Neutrophil (primary cell): ENCODE results near the gene LRRC73.
"Not testable (repeated sequence)": the region's sequence is repeated elsewhere in the genome, so short reads cannot be mapped to it uniquely, and the experiment has no call there.

Source experiments
- H3K27ac ChIP-seq: fragments of 200-600 bp; sonication (generic); 2 replicates; pipeline ENCODE4 v1.5.1; 2016; ENCODE audit warnings: mild to moderate bottlenecking, moderate library complexity
- H3K27me3 ChIP-seq: fragments of 200-600 bp; sonication (generic); 2 replicates; pipeline ENCODE4 v1.6.0; 2016; ENCODE audit warnings: mild to moderate bottlenecking
- H3K36me3 ChIP-seq: fragments of 200-600 bp; sonication (generic); 2 replicates; pipeline ENCODE4 v1.5.1; 2017
- H3K4me1 ChIP-seq, 2 experiments: fragments of 200-600 bp in 1 of 2; sonication (generic) in 1 of 2; 1 replicate in 1 of 2; 2 replicates in 1 of 2; pipeline versions ENCODE4 v1.5.1 to v1.6.1; 2013 to 2016; ENCODE audit warnings: low read depth in 1 of 2, low read length in 1 of 2, mild to moderate bottlenecking in 1 of 2, moderate library complexity in 1 of 2; ENCODE audit not compliant: control insufficient read depth in 1 of 2, insufficient read depth in 1 of 2
- H3K4me3 ChIP-seq, 2 experiments: fragments of 200-600 bp in 1 of 2; sonication (generic) in 1 of 2; 1 replicate in 1 of 2; 2 replicates in 1 of 2; pipeline ENCODE4 v1.5.1; 2013 to 2016; ENCODE audit warnings: low read depth in 1 of 2, low read length in 1 of 2, mild to moderate bottlenecking in 1 of 2, moderate library complexity in 1 of 2
- H3K9me3 ChIP-seq: fragments of 200-600 bp; sonication (generic); 2 replicates; pipeline ENCODE4 v1.5.1; 2016
- TF ChIP-seq, protein P1 (sequence below): fragments of 200-600 bp; sonication (generic); IDR thresholded peaks from 2 replicates; pipeline ENCODE4 v1.5.1; 2016; ENCODE audit warnings: antibody characterized with exemption

The LRRC73 gene

GRCh38 chr6:43471399-43471798 is 38.7 kb downstream of the LRRC73 start:
- Histone ChIP-seq H3K4me1 (no peaks in the 10 kb centered on the region), H3K27me3 (peaks cover 50% of the 10 kb centered on the region), H3K27ac (no peak overlapping the region), H3K9me3 (no peaks in the 10 kb centered on the region), H3K36me3 (no peaks in the 10 kb centered on the region), H3K4me3 (no peak overlapping the region)
- TF ChIP-seq, protein P1, sequence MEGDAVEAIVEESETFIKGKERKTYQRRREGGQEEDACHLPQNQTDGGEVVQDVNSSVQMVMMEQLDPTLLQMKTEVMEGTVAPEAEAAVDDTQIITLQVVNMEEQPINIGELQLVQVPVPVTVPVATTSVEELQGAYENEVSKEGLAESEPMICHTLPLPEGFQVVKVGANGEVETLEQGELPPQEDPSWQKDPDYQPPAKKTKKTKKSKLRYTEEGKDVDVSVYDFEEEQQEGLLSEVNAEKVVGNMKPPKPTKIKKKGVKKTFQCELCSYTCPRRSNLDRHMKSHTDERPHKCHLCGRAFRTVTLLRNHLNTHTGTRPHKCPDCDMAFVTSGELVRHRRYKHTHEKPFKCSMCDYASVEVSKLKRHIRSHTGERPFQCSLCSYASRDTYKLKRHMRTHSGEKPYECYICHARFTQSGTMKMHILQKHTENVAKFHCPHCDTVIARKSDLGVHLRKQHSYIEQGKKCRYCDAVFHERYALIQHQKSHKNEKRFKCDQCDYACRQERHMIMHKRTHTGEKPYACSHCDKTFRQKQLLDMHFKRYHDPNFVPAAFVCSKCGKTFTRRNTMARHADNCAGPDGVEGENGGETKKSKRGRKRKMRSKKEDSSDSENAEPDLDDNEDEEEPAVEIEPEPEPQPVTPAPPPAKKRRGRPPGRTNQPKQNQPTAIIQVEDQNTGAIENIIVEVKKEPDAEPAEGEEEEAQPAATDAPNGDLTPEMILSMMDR = no peak

DNA sequence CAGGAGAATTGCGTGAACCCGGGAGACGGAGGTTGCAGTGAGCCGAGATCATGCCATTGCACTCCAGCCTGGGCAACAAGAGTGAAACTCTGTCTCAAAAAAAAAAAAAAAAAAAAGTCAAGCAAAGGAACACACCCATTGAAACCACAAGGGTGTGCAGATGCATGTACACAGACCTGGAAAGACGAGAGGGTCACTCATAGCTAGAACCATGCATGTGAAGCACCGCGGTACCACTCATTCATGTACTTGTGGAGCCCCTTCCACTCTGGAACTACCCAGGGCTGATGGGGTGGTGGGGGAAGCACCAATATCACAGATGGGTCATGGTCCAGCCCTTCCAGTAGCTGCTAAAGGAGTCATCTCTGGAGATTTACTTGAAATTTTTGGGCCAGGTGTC is 40.2 kb downstream of the LRRC73 start:
- Histone ChIP-seq H3K27me3 (peaks cover 54% of the 10 kb centered on the region), H3K36me3 (no peaks in the 10 kb centered on the region), H3K4me1 (no peaks in the 10 kb centered on the region), H3K4me3 (no peak overlapping the region), H3K9me3 (no peaks in the 10 kb centered on the region), H3K27ac (no peak overlapping the region)
- TF ChIP-seq, protein P1 = no peak

GRCh38 chr6:43468748-43469681 is 41.1 kb downstream of the LRRC73 start:
- Histone ChIP-seq H3K4me3 (no peak overlapping the region), H3K9me3 (no peaks in the 10 kb centered on the region), H3K27ac (no peak overlapping the region), H3K4me1 (no peaks in the 10 kb centered on the region), H3K27me3 (peaks cover 59% of the 10 kb centered on the region), H3K36me3 (no peaks in the 10 kb centered on the region)
- TF ChIP-seq, protein P1 = no peak

DNA sequence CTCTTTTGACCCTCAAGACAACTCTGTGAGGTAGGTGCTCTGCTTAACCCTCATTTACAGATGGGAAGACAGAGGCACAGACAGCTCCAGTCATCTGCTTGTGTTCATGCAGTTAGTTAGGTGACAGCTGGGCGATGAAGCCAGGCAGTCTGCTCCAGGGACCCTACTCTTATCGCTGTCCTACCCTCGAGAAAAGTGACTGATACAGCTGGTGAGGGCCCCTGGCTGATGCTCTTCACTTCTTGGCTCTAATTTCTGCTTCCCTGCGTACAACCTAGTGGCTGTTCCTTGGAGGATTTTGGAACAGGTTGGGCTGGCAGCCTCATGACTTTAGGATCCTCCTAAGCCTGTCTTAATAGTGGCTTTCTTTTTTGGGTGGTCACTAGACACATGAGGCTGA is 41.9 kb downstream of the LRRC73 start:
- TF ChIP-seq, protein P1 = no peak
- Histone ChIP-seq H3K4me1 (no peaks in the 10 kb centered on the region), H3K27me3 (peaks cover 66% of the 10 kb centered on the region), H3K9me3 (no peaks in the 10 kb centered on the region), H3K36me3 (no peaks in the 10 kb centered on the region), H3K27ac (no peak overlapping the region), H3K4me3 (no peak overlapping the region)

- Histone ChIP-seq H3K36me3 (no peaks in the 10 kb centered on the region), H3K27me3 (peaks cover 71% of the 10 kb centered on the region), H3K27ac (no peak overlapping the region), H3K9me3 (no peaks in the 10 kb centered on the region), H3K4me3 (no peak overlapping the region), H3K4me1 (no peaks in the 10 kb centered on the region)
- TF ChIP-seq, protein P1 = no peak
Measured at GRCh38 chr6:43467752-43468151, 42.4 kb downstream of the LRRC73 start.

- not testable (repeated sequence) for H3K4me3 ChIP-seq, H3K36me3 ChIP-seq, H3K4me1 ChIP-seq, H3K27ac ChIP-seq, H3K9me3 ChIP-seq
- peaks cover 73% of the 10 kb centered on the region for H3K27me3 ChIP-seq
Measured at GRCh38 chr6:43467265-43467664, 42.9 kb downstream of the LRRC73 start.
